ENCODE measurements around the gene NOM1. TPM values are rescaled to one million over a fixed set of nuclear protein-coding genes. Genes with fewer than 3 reads are reported as not detected.
A peak's percentile ranks its signal among the peaks of the same experiment; 100 is the strongest.

Gene NOM1
- polyA plus RNA-seq, 2 of the 4 experiments (the other 2 are of a cell fraction) = 15.5 to 17.7 TPM

- peak; percentile 48 to 54; a peak in 4 of 5 replicates for TF ChIP-seq RAD21 (conservative IDR thresholded peaks at IDR 0.05 in 1 of 2, IDR thresholded peaks at IDR 0.05 in 1 of 2)
- no peak for TF ChIP-seq KDM5A (IDR thresholded peaks at IDR 0.05)
Measured at GRCh38 chr7:156969972-156970420, 20.5 kb downstream of the NOM1 start (continued).

- DNase-seq (ENCODE audit: low read depth in 1 of 2, low spot score in 1 of 2) (no peak), ATAC-seq (no peak; a peak in 1 of 6 replicates), FAIRE-seq (no peak)
- Histone ChIP-seq H3K9me3 (no peaks in the 10 kb centered on the region), H3K4me3 (no peak overlapping the region), H3K4me1 (no peaks in the 10 kb centered on the region), H3K27ac (no peak overlapping the region), H3K4me2 (no peak overlapping the region)
- ChIA-PET CTCF (interaction anchor here (1.7 kb wide), 1 partner anchor 9 kb away, joined by 3 read pairs; no protein-coding TSS in a partner anchor), POLR2A (interaction anchor here (0.7 kb wide), 1 partner anchor 12 kb away, joined by 5 read pairs; no protein-coding TSS in a partner anchor)
- no peak for TF ChIP-seq FOSB (CRISPR knock-in tag; IDR thresholded peaks at IDR 0.05)
- TF ChIP-seq FOXS1 (CRISPR knock-in tag; IDR thresholded peaks at IDR 0.05) = no peak
- TF ChIP-seq, protein P1, sequence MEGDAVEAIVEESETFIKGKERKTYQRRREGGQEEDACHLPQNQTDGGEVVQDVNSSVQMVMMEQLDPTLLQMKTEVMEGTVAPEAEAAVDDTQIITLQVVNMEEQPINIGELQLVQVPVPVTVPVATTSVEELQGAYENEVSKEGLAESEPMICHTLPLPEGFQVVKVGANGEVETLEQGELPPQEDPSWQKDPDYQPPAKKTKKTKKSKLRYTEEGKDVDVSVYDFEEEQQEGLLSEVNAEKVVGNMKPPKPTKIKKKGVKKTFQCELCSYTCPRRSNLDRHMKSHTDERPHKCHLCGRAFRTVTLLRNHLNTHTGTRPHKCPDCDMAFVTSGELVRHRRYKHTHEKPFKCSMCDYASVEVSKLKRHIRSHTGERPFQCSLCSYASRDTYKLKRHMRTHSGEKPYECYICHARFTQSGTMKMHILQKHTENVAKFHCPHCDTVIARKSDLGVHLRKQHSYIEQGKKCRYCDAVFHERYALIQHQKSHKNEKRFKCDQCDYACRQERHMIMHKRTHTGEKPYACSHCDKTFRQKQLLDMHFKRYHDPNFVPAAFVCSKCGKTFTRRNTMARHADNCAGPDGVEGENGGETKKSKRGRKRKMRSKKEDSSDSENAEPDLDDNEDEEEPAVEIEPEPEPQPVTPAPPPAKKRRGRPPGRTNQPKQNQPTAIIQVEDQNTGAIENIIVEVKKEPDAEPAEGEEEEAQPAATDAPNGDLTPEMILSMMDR (IDR thresholded peaks at IDR 0.05) = no peak
- no peak for TF ChIP-seq PBX3 (IDR thresholded peaks at IDR 0.05)
- no peak for TF ChIP-seq NR3C1 (IDR thresholded peaks at IDR 0.05)
- TF ChIP-seq, protein P2, sequence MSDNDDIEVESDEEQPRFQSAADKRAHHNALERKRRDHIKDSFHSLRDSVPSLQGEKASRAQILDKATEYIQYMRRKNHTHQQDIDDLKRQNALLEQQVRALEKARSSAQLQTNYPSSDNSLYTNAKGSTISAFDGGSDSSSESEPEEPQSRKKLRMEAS (IDR thresholded peaks at IDR 0.05) = no peak
- WGBS (ENCODE audit: missing lambda C conversion rate) = 86% methylated on average over 5 of the region's 5 CpGs
Measured at GRCh38 chr7:156975620-156976019, 26.1 kb downstream of the NOM1 start.

GRCh38 chr7:156979007-156979606 is 29.6 kb downstream of the NOM1 start:
- 76% methylated on average over 1 of the region's 1 CpG for WGBS (ENCODE audit: missing lambda C conversion rate)
- H3K4me2 ChIP-seq = no peak overlapping the region
- no peak for ATAC-seq
- H3K4me3 ChIP-seq = no peak overlapping the region
- TF ChIP-seq FOSB (CRISPR knock-in tag; IDR thresholded peaks at IDR 0.05) = no peak
- TF ChIP-seq, protein P3, sequence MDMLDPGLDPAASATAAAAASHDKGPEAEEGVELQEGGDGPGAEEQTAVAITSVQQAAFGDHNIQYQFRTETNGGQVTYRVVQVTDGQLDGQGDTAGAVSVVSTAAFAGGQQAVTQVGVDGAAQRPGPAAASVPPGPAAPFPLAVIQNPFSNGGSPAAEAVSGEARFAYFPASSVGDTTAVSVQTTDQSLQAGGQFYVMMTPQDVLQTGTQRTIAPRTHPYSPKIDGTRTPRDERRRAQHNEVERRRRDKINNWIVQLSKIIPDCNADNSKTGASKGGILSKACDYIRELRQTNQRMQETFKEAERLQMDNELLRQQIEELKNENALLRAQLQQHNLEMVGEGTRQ (IDR thresholded peaks at IDR 0.05) = no peak
- no peak for TF ChIP-seq ZNF302 (CRISPR knock-in tag; IDR thresholded peaks at IDR 0.05)
- no peak for TF ChIP-seq HDAC2 (IDR thresholded peaks at IDR 0.05)
- TF ChIP-seq, protein P4, sequence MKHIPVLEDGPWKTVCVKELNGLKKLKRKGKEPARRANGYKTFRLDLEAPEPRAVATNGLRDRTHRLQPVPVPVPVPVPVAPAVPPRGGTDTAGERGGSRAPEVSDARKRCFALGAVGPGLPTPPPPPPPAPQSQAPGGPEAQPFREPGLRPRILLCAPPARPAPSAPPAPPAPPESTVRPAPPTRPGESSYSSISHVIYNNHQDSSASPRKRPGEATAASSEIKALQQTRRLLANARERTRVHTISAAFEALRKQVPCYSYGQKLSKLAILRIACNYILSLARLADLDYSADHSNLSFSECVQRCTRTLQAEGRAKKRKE (CRISPR knock-in tag; IDR thresholded peaks at IDR 0.05; ENCODE audit: low read depth) = no peak
- no peak for TF ChIP-seq CEBPB (IDR thresholded peaks at IDR 0.05)
- no peak for TF ChIP-seq SMC3 (IDR thresholded peaks at IDR 0.05)
- no peak for TF ChIP-seq RFX5 (IDR thresholded peaks at IDR 0.05)
- TF ChIP-seq BHLHE40 (IDR thresholded peaks at IDR 0.05; ENCODE audit: low read depth, low read length) = no peak
- no peak for DNase-seq (ENCODE audit: low read depth in 1 of 2, low spot score in 1 of 2)
- CTCF ChIA-PET = interaction anchor here (1.0 to 3.0 kb wide), 3 partner anchors 9 to 246 kb away, joined by 3 to 18 read pairs (median 3); no protein-coding TSS in a partner anchor
- POLR2A ChIA-PET = no interaction called here
- no peaks in the 10 kb centered on the region for H3K4me1 ChIP-seq
- H3K27ac ChIP-seq = no peak overlapping the region
- H3K9me3 ChIP-seq = no peaks in the 10 kb centered on the region
- no peak for FAIRE-seq

GRCh38 chr7:156979711-156980110 is 30.2 kb downstream of the NOM1 start:
- CTCF ChIA-PET = interaction anchor here (1.0 to 3.0 kb wide), 3 partner anchors 10 to 245 kb away, joined by 3 to 18 read pairs (median 3); no protein-coding TSS in a partner anchor
- DNase-seq (ENCODE audit: low read depth in 1 of 2, low spot score in 1 of 2) (no peak), ATAC-seq (no peak), FAIRE-seq (no peak)
- Histone ChIP-seq H3K4me1 (no peaks in the 10 kb centered on the region), H3K4me2 (no peak overlapping the region), H3K4me3 (no peak overlapping the region), H3K27ac (no peak overlapping the region), H3K9me3 (no peaks in the 10 kb centered on the region)
- peak; percentile 74 for TF ChIP-seq MAFK (IDR thresholded peaks at IDR 0.05; ENCODE audit: partially characterized antibody)
- no peak for TF ChIP-seq SREBF2 (IDR thresholded peaks at IDR 0.05)
- POLR2A ChIA-PET = no interaction called here
- 89% methylated on average over 4 of the region's 4 CpGs for WGBS (ENCODE audit: missing lambda C conversion rate)

Data from A549 (cell line).